H1 (cell line): Measurements from ENCODE around the gene MYO1G. TPM values are rescaled to one million over a fixed set of nuclear protein-coding genes. Genes with fewer than 3 reads are reported as not detected.
"Not testable (repeated sequence)": the region's sequence is repeated elsewhere in the genome, so short reads cannot be mapped to it uniquely, and the experiment has no call there.

ENCODE experiments used
- CTCF ChIA-PET: fragments of 300-600 bp; sonication (Branson Sonifier 250); formaldehyde crosslinking; loops from one replicate; lab custom pipeline; 2021; ENCODE audit not compliant: partially characterized antibody; lab: Charles Lee
- POLR2A ChIA-PET: fragments of 300-600 bp; sonication (Branson Sonifier 250); formaldehyde crosslinking; loops from one replicate; lab custom pipeline; 2021; ENCODE audit warnings: inconsistent platforms; ENCODE audit not compliant: partially characterized antibody; lab: Charles Lee
- DNase-seq, 2 experiments: peaks; one replicate each; pipeline versions ENCODE4 v3.0.0 to v3.0.0-alpha.2; 2010 to 2022; ENCODE audit warnings: low spot score in 2 of 2, low read depth in 1 of 2, mixed read lengths in 1 of 2
- FAIRE-seq: peaks from 2 replicates; lab custom pipeline; 2011; peaks lifted over from hg19 to GRCh38; lab: Jason Lieb, UNC
- H2AFZ ChIP-seq: 2 replicates; pipeline ENCODE4 v1.8.1; 2012; ENCODE audit warnings: low read length, inconsistent platforms
- H2AK5ac ChIP-seq: 2 replicates; pipeline ENCODE4 v1.6.1; 2013; ENCODE audit warnings: low read depth, low read length
- H2BK120ac ChIP-seq: replicated peaks from 2 replicates; pipeline ENCODE3; 2013; ENCODE audit warnings: low read depth, low read length, inconsistent platforms
- H2BK12ac ChIP-seq: 2 replicates; pipeline ENCODE4 v1.6.1; 2013; ENCODE audit warnings: low read depth, low read length
- H2BK15ac ChIP-seq: 2 replicates; pipeline ENCODE4 v1.6.1; 2013; ENCODE audit warnings: low read length
- H2BK20ac ChIP-seq: 2 replicates; pipeline ENCODE4 v1.6.1; 2013; ENCODE audit warnings: low read length
- H2BK5ac ChIP-seq: 2 replicates; pipeline ENCODE4 v1.6.1; 2013; ENCODE audit warnings: low read depth, low read length
- H3K14ac ChIP-seq: 2 replicates; pipeline ENCODE4 v1.6.1; 2013; ENCODE audit warnings: inconsistent platforms; ENCODE audit not compliant: insufficient read length
- H3K18ac ChIP-seq: 2 replicates; pipeline ENCODE4 v1.6.1; 2013; ENCODE audit warnings: low read length; ENCODE audit errors: extremely low read depth
- H3K23ac ChIP-seq: 2 replicates; pipeline ENCODE4 v1.6.1; 2013; ENCODE audit warnings: inconsistent platforms; ENCODE audit not compliant: insufficient read length
- H3K23me2 ChIP-seq: 2 replicates; pipeline ENCODE4 v1.6.1; 2013; ENCODE audit warnings: low read depth, low read length
- H3K27ac ChIP-seq: 2 replicates; pipeline ENCODE4 v1.6.1; 2011; ENCODE audit warnings: low read depth, low read length, inconsistent platforms
- H3K27me3 ChIP-seq, 4 experiments: replicated peaks in 1 of 4; 1 replicate in 1 of 4; 2 replicates in 3 of 4; pipeline versions ENCODE4 v1.6.1 to v1.8.1; 2011 to 2013; ENCODE audit warnings: low read length in 3 of 4, mild to moderate bottlenecking in 3 of 4, inconsistent platforms in 2 of 4, mixed read lengths in 2 of 4, moderate library complexity in 1 of 4; ENCODE audit not compliant: control insufficient read depth in 3 of 4, insufficient read depth in 3 of 4; ENCODE audit errors: extremely low read depth in 1 of 4
- H3K36me3 ChIP-seq, 4 experiments: 2 replicates each; pipeline versions ENCODE4 v1.6.1 to v1.8.1; 2011 to 2013; ENCODE audit warnings: mild to moderate bottlenecking in 4 of 4, low read length in 3 of 4, moderate library complexity in 2 of 4, control low read depth in 1 of 4, inconsistent platforms in 1 of 4; ENCODE audit not compliant: insufficient read depth in 4 of 4, control insufficient read depth in 2 of 4
- H3K4ac ChIP-seq: replicated peaks from 2 replicates; pipeline ENCODE3; 2013; ENCODE audit warnings: low read length, low read depth, mixed read lengths, inconsistent platforms; ENCODE audit not compliant: insufficient read length
- H3K4me1 ChIP-seq, 4 experiments: replicated peaks in 1 of 4; 1 replicate in 1 of 4; 2 replicates in 3 of 4; pipeline versions ENCODE4 v1.6.1 to v1.8.1; 2011 to 2013; ENCODE audit warnings: low read length in 3 of 4, inconsistent platforms in 2 of 4, mixed read lengths in 1 of 4; ENCODE audit not compliant: insufficient read depth in 4 of 4, control insufficient read depth in 3 of 4
- H3K4me2 ChIP-seq, 2 experiments: 2 replicates each; pipeline versions ENCODE4 v1.6.1 to v1.8.1; 2011 to 2013; ENCODE audit warnings: low read depth in 2 of 2, low read length in 2 of 2, control low read depth in 1 of 2, inconsistent platforms in 1 of 2, mild to moderate bottlenecking in 1 of 2; ENCODE audit not compliant: insufficient read depth in 1 of 2
- H3K4me3 ChIP-seq, 4 experiments: fragments of 200-600, 300-600 bp in 1 of 4; sonication (generic), shearing (Covaris generic), sonication (Bioruptor Twin) in 1 of 4; 2 replicates each; pipeline versions ENCODE4 v1.5.1 to v1.8.1; 2011 to 2016; ENCODE audit warnings: low read length in 4 of 4, low read depth in 3 of 4, control low read depth in 2 of 4, inconsistent platforms in 2 of 4, mild to moderate bottlenecking in 2 of 4, mixed read lengths in 1 of 4, moderate library complexity in 1 of 4; ENCODE audit not compliant: insufficient read depth in 2 of 4; ENCODE audit errors: extremely low read depth in 1 of 4
- H3K56ac ChIP-seq: replicated peaks from 2 replicates; pipeline ENCODE3; 2013; ENCODE audit warnings: low read depth, mild to moderate bottlenecking, mixed read lengths, low read length, inconsistent platforms; ENCODE audit not compliant: insufficient read length
- H3K79me1 ChIP-seq: 2 replicates; pipeline ENCODE4 v1.6.1; 2013; ENCODE audit warnings: low read depth, low read length, control low read depth
- H3K79me2 ChIP-seq, 2 experiments: 2 replicates each; pipeline versions ENCODE4 v1.6.1 to v1.8.1; 2012 to 2013; ENCODE audit warnings: low read length in 2 of 2, mild to moderate bottlenecking in 2 of 2, inconsistent platforms in 1 of 2; ENCODE audit not compliant: insufficient read depth in 2 of 2, control insufficient read depth in 1 of 2
- H3K9ac ChIP-seq, 4 experiments: replicated peaks in 1 of 4; 1 replicate in 1 of 4; 2 replicates in 3 of 4; pipeline versions ENCODE4 v1.6.1 to v1.8.1; 2011 to 2013; ENCODE audit warnings: low read depth in 3 of 4, low read length in 3 of 4, control low read depth in 2 of 4, mild to moderate bottlenecking in 2 of 4, moderate library complexity in 2 of 4, inconsistent platforms in 1 of 4; ENCODE audit errors: extremely low read depth in 1 of 4
- H3K9me3 ChIP-seq, 2 experiments: 2 replicates each; pipeline versions ENCODE4 v1.6.1 to v1.8.1; 2012 to 2013; ENCODE audit warnings: mild to moderate bottlenecking in 2 of 2, moderate library complexity in 2 of 2, control low read depth in 1 of 2, inconsistent platforms in 1 of 2, low read depth in 1 of 2, low read length in 1 of 2, mixed read lengths in 1 of 2; ENCODE audit not compliant: insufficient read depth in 2 of 2
- H4K20me1 ChIP-seq, 2 experiments: replicated peaks in 1 of 2; 2 replicates each; pipeline versions ENCODE3 to v1.8.1; 2011 to 2013; ENCODE audit warnings: inconsistent platforms in 2 of 2, low read length in 2 of 2, mild to moderate bottlenecking in 1 of 2; ENCODE audit not compliant: insufficient read depth in 2 of 2, control insufficient read depth in 1 of 2
- H4K5ac ChIP-seq: 2 replicates; pipeline ENCODE4 v1.6.1; 2013; ENCODE audit warnings: low read length, low read depth, mixed read lengths, inconsistent platforms; ENCODE audit not compliant: insufficient read length
- H4K8ac ChIP-seq: 2 replicates; pipeline ENCODE4 v1.8.0; 2013; ENCODE audit warnings: mild to moderate bottlenecking, moderate library complexity, low read length, inconsistent platforms; ENCODE audit not compliant: insufficient read depth; ENCODE audit errors: extremely low read depth
- H4K91ac ChIP-seq: replicated peaks from 2 replicates; pipeline ENCODE3; 2013; ENCODE audit warnings: low read length, mixed read lengths, inconsistent platforms; ENCODE audit not compliant: insufficient read length
- WGBS, 2 experiments: shearing (Covaris generic) in 1 of 2; methylation state at CpG; one replicate each; pipeline versions ENCODE4 v1.1.6 to v1.1.7; 2013 to 2015; ENCODE audit warnings: low lambda C conversion rate in 2 of 2, mixed read lengths in 2 of 2, inconsistent platforms in 1 of 2, low coverage in 1 of 2, missing lambda C conversion rate in 1 of 2; ENCODE audit not compliant: insufficient replicate concordance in 2 of 2, insufficient coverage in 1 of 2, insufficient read length in 1 of 2; ENCODE audit errors: extremely low coverage in 1 of 2, missing lambda C conversion rate in 1 of 2; 5-methylcytosine and 5-hydroxymethylcytosine counted together
- polyA plus RNA-seq, 7 experiments: library from polyadenylated mRNA; depleted of rRNA in 3 of 7; stranded (reverse) in 5 of 7; unstranded in 2 of 7; fragments of >200 nt in 5 of 7; fragments of 200-250 nt in 2 of 7; gene quantifications; 1 replicate in 5 of 7; 2 replicates in 1 of 7; 4 replicates in 1 of 7; pipeline versions ENCODE4 v1.2.1 to v1.2.3, GENCODE V29; 2011 to 2013; ENCODE audit warnings: missing spikeins in 2 of 7, mixed read lengths in 2 of 7
- total RNA-seq: library from RNA; stranded (reverse); fragmentation: NEBNext Ultra II Directional; extraction: Animal tissue kit (Norgen Biotek cat#: 25700); gene quantifications from 2 replicates; pipeline ENCODE4 v1.2.1, GENCODE V29; 2021

The MYO1G gene
- total and polyA plus RNA-seq, 2 of the 8 experiments (the other 6 are each of a cell fraction or from before 2014, with no cell fraction given) = 0.08 to 0.19 TPM

DNA sequence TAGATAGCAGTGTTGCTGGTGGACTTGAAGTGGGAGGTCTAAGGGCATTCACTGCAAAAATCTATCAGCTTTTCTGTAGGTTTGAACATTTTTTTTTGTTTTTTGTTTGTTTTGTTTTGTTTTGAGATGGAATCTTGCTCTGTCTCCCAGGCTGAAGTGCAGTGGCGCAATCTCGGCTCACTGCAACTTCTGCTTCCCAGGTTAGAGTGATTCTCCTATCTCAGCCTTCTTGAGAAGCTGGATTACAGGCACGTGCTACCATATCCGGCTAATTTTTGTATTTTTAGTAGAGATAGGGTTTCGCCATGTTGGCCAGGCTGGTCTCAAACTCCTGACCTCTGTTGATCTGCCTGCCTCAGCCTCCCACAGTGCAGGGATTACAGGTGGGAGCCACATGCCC lies 44.3 kb downstream of the MYO1G start:
- H3K27ac ChIP-seq, H4K8ac ChIP-seq, H3K36me3 ChIP-seq, H4K91ac ChIP-seq, H3K27me3 ChIP-seq, POLR2A ChIA-PET, H2BK5ac ChIP-seq, H2AK5ac ChIP-seq, H3K4me2 ChIP-seq, H3K9me3 ChIP-seq, H3K4ac ChIP-seq, H3K56ac ChIP-seq, H3K79me2 ChIP-seq, H4K5ac ChIP-seq, H3K23ac ChIP-seq, H3K18ac ChIP-seq, H4K20me1 ChIP-seq, H3K23me2 ChIP-seq, H2BK20ac ChIP-seq, FAIRE-seq, H3K4me3 ChIP-seq, H2BK12ac ChIP-seq, H2AFZ ChIP-seq, H3K4me1 ChIP-seq, H3K9ac ChIP-seq, H2BK15ac ChIP-seq, H2BK120ac ChIP-seq, H3K79me1 ChIP-seq, DNase-seq, H3K14ac ChIP-seq: not testable (repeated sequence)
- 96% methylated on average over 5 of the region's 5 CpGs; no CpG with 5 or more reads in 1 of the 2 experiments for WGBS, 2 experiments
- CTCF ChIA-PET = interaction anchor here (0.6 to 1.0 kb wide), 2 partner anchors 8 to 14 kb away, joined by 3 to 4 read pairs; no protein-coding TSS in a partner anchor
